ENCODE data around the gene C5.

C5 gene

GRCh38 chr9:120985819-120986222 is 64.3 kb downstream of the C5 start:
- H3K4me3 ChIP-seq (ENCODE audit: low read depth in 1 of 5, low read length in 5 of 5), result no peak overlapping the region
- H3K36me3 ChIP-seq (ENCODE audit: control insufficient read depth in 5 of 5, insufficient read depth in 5 of 5, low read length in 5 of 5), result peaks cover 0 to 8% (median 0%) of the 10 kb centered on the region in 5 donors
- H3K9ac ChIP-seq (ENCODE audit: low read length in 5 of 5), result no peak overlapping the region
- peaks cover 0 to 5% (median 0%) of the 10 kb centered on the region in 5 donors for H3K4me1 ChIP-seq (ENCODE audit: control insufficient read depth in 5 of 5, insufficient read depth in 5 of 5, low read length in 5 of 5)
- H3K9me3 ChIP-seq (ENCODE audit: control insufficient read depth in 5 of 5, low read length in 5 of 5), result no peaks in the 10 kb centered on the region
- H3K27ac ChIP-seq (ENCODE audit: low read depth, low read length), result no peak overlapping the region
- no peaks in the 10 kb centered on the region for H3K27me3 ChIP-seq (ENCODE audit: control insufficient read depth in 5 of 5, insufficient read depth in 4 of 5, low read length in 5 of 5)

GRCh38 chr9:120983259-120983837 is 66.7 kb downstream of the C5 start:
- H3K27me3 ChIP-seq (ENCODE audit: control insufficient read depth in 5 of 5, insufficient read depth in 4 of 5, low read length in 5 of 5), result no peaks in the 10 kb centered on the region
- H3K4me1 ChIP-seq (ENCODE audit: control insufficient read depth in 5 of 5, insufficient read depth in 5 of 5, low read length in 5 of 5), result peaks cover 0 to 5% (median 0%) of the 10 kb centered on the region in 5 donors
- peaks cover 0 to 6% (median 0%) of the 10 kb centered on the region in 5 donors for H3K36me3 ChIP-seq (ENCODE audit: control insufficient read depth in 5 of 5, insufficient read depth in 5 of 5, low read length in 5 of 5)
- no peaks in the 10 kb centered on the region for H3K9me3 ChIP-seq (ENCODE audit: control insufficient read depth in 5 of 5, low read length in 5 of 5)
- no peak overlapping the region for H3K9ac ChIP-seq (ENCODE audit: low read length in 5 of 5)
- H3K27ac ChIP-seq (ENCODE audit: low read depth, low read length), result no peak overlapping the region
- no peak overlapping the region for H3K4me3 ChIP-seq (ENCODE audit: low read depth in 1 of 5, low read length in 5 of 5)

GRCh38 chr9:120982836-120983235 is 67.2 kb downstream of the C5 start:
- H3K27ac ChIP-seq (ENCODE audit: low read depth, low read length), result no peak overlapping the region
- H3K9ac ChIP-seq (ENCODE audit: low read length in 5 of 5), result no peak overlapping the region
- H3K27me3 ChIP-seq (ENCODE audit: control insufficient read depth in 5 of 5, insufficient read depth in 4 of 5, low read length in 5 of 5), result no peaks in the 10 kb centered on the region
- peaks cover 0 to 6% (median 0%) of the 10 kb centered on the region in 5 donors for H3K36me3 ChIP-seq (ENCODE audit: control insufficient read depth in 5 of 5, insufficient read depth in 5 of 5, low read length in 5 of 5)
- no peaks in the 10 kb centered on the region for H3K9me3 ChIP-seq (ENCODE audit: control insufficient read depth in 5 of 5, low read length in 5 of 5)
- peaks cover 0 to 5% (median 0%) of the 10 kb centered on the region in 5 donors for H3K4me1 ChIP-seq (ENCODE audit: control insufficient read depth in 5 of 5, insufficient read depth in 5 of 5, low read length in 5 of 5)
- H3K4me3 ChIP-seq (ENCODE audit: low read depth in 1 of 5, low read length in 5 of 5), result no peak overlapping the region

GRCh38 chr9:120980951-120981350 is 69.1 kb downstream of the C5 start:
- Histone ChIP-seq H3K36me3 (ENCODE audit: control insufficient read depth in 5 of 5, insufficient read depth in 5 of 5, low read length in 5 of 5) (peaks cover 0 to 9% (median 0%) of the 10 kb centered on the region in 5 donors), H3K9ac (ENCODE audit: low read length in 5 of 5) (no peak overlapping the region)

GRCh38 chr9:120979797-120980196 is 70.3 kb downstream of the C5 start:
- no peak overlapping the region for H3K4me3 ChIP-seq (ENCODE audit: low read depth in 1 of 5, low read length in 5 of 5)
- no peaks in the 10 kb centered on the region for H3K27me3 ChIP-seq (ENCODE audit: control insufficient read depth in 5 of 5, insufficient read depth in 4 of 5, low read length in 5 of 5)
- no peak overlapping the region for H3K27ac ChIP-seq (ENCODE audit: low read depth, low read length)
- no peaks in the 10 kb centered on the region for H3K9me3 ChIP-seq (ENCODE audit: control insufficient read depth in 5 of 5, low read length in 5 of 5)
- peaks cover 0 to 11% (median 0%) of the 10 kb centered on the region in 5 donors for H3K36me3 ChIP-seq (ENCODE audit: control insufficient read depth in 5 of 5, insufficient read depth in 5 of 5, low read length in 5 of 5)
- H3K4me1 ChIP-seq (ENCODE audit: control insufficient read depth in 5 of 5, insufficient read depth in 5 of 5, low read length in 5 of 5), result no peaks in the 10 kb centered on the region
- H3K9ac ChIP-seq (ENCODE audit: low read length in 5 of 5), result no peak overlapping the region

More at GRCh38 chr9:120980951-120981350, 69.1 kb downstream of the C5 start:
- Histone ChIP-seq H3K27me3 (ENCODE audit: control insufficient read depth in 5 of 5, insufficient read depth in 4 of 5, low read length in 5 of 5) (no peaks in the 10 kb centered on the region), H3K9me3 (ENCODE audit: control insufficient read depth in 5 of 5, low read length in 5 of 5) (no peaks in the 10 kb centered on the region), H3K4me3 (ENCODE audit: low read depth in 1 of 5, low read length in 5 of 5) (no peak overlapping the region), H3K27ac (ENCODE audit: low read depth, low read length) (no peak overlapping the region), H3K4me1 (ENCODE audit: control insufficient read depth in 5 of 5, insufficient read depth in 5 of 5, low read length in 5 of 5) (peaks cover 0 to 5% (median 0%) of the 10 kb centered on the region in 5 donors)

- no peak overlapping the region for H3K27ac ChIP-seq (ENCODE audit: low read depth, low read length)
- no peak overlapping the region for H3K4me3 ChIP-seq (ENCODE audit: low read depth in 1 of 5, low read length in 5 of 5)
- H3K9me3 ChIP-seq (ENCODE audit: control insufficient read depth in 5 of 5, low read length in 5 of 5), result no peaks in the 10 kb centered on the region
- H3K9ac ChIP-seq (ENCODE audit: low read length in 5 of 5), result no peak overlapping the region
- H3K4me1 ChIP-seq (ENCODE audit: control insufficient read depth in 5 of 5, insufficient read depth in 5 of 5, low read length in 5 of 5), result no peaks in the 10 kb centered on the region
- peaks cover 0 to 11% (median 0%) of the 10 kb centered on the region in 5 donors for H3K36me3 ChIP-seq (ENCODE audit: control insufficient read depth in 5 of 5, insufficient read depth in 5 of 5, low read length in 5 of 5)
- no peaks in the 10 kb centered on the region for H3K27me3 ChIP-seq (ENCODE audit: control insufficient read depth in 5 of 5, insufficient read depth in 4 of 5, low read length in 5 of 5)
Measured at GRCh38 chr9:120978987-120979386, 71.1 kb downstream of the C5 start.

GRCh38 chr9:120977321-120977720 is 72.8 kb downstream of the C5 start:
- H3K4me3 ChIP-seq (ENCODE audit: low read depth in 1 of 5, low read length in 5 of 5), result no peak overlapping the region
- peaks cover 0 to 11% (median 0%) of the 10 kb centered on the region in 5 donors for H3K36me3 ChIP-seq (ENCODE audit: control insufficient read depth in 5 of 5, insufficient read depth in 5 of 5, low read length in 5 of 5)
- no peaks in the 10 kb centered on the region for H3K9me3 ChIP-seq (ENCODE audit: control insufficient read depth in 5 of 5, low read length in 5 of 5)
- H3K27ac ChIP-seq (ENCODE audit: low read depth, low read length), result no peak overlapping the region
- H3K27me3 ChIP-seq (ENCODE audit: control insufficient read depth in 5 of 5, insufficient read depth in 4 of 5, low read length in 5 of 5), result no peaks in the 10 kb centered on the region
- no peaks in the 10 kb centered on the region for H3K4me1 ChIP-seq (ENCODE audit: control insufficient read depth in 5 of 5, insufficient read depth in 5 of 5, low read length in 5 of 5)
- no peak overlapping the region for H3K9ac ChIP-seq (ENCODE audit: low read length in 5 of 5)

GRCh38 chr9:120974921-120975320 is 75.2 kb downstream of the C5 start:
- H3K27ac ChIP-seq (ENCODE audit: low read depth, low read length), result no peak overlapping the region
- H3K27me3 ChIP-seq (ENCODE audit: control insufficient read depth in 5 of 5, insufficient read depth in 4 of 5, low read length in 5 of 5), result no peaks in the 10 kb centered on the region
- no peaks in the 10 kb centered on the region for H3K9me3 ChIP-seq (ENCODE audit: control insufficient read depth in 5 of 5, low read length in 5 of 5)

GRCh38 chr9:120974181-120974580 is 75.9 kb downstream of the C5 start:
- no peak overlapping the region for H3K27ac ChIP-seq (ENCODE audit: low read depth, low read length)
- no peaks in the 10 kb centered on the region for H3K9me3 ChIP-seq (ENCODE audit: control insufficient read depth in 5 of 5, low read length in 5 of 5)
- H3K9ac ChIP-seq (ENCODE audit: low read length in 5 of 5), result no peak overlapping the region
- H3K4me3 ChIP-seq (ENCODE audit: low read depth in 1 of 5, low read length in 5 of 5), result no peak overlapping the region
- peaks cover 0 to 7% (median 0%) of the 10 kb centered on the region in 5 donors for H3K36me3 ChIP-seq (ENCODE audit: control insufficient read depth in 5 of 5, insufficient read depth in 5 of 5, low read length in 5 of 5)
- no peaks in the 10 kb centered on the region for H3K27me3 ChIP-seq (ENCODE audit: control insufficient read depth in 5 of 5, insufficient read depth in 4 of 5, low read length in 5 of 5)
- no peaks in the 10 kb centered on the region for H3K4me1 ChIP-seq (ENCODE audit: control insufficient read depth in 5 of 5, insufficient read depth in 5 of 5, low read length in 5 of 5)

More at GRCh38 chr9:120974921-120975320, 75.2 kb downstream of the C5 start:
- no peak overlapping the region for H3K9ac ChIP-seq (ENCODE audit: low read length in 5 of 5)
- H3K36me3 ChIP-seq (ENCODE audit: control insufficient read depth in 5 of 5, insufficient read depth in 5 of 5, low read length in 5 of 5), result peaks cover 0 to 9% (median 0%) of the 10 kb centered on the region in 5 donors
- H3K4me1 ChIP-seq (ENCODE audit: control insufficient read depth in 5 of 5, insufficient read depth in 5 of 5, low read length in 5 of 5), result no peaks in the 10 kb centered on the region
- no peak overlapping the region for H3K4me3 ChIP-seq (ENCODE audit: low read depth in 1 of 5, low read length in 5 of 5)

GRCh38 chr9:120971938-120972337 is 78.1 kb downstream of the C5 start:
- Histone ChIP-seq H3K36me3 (ENCODE audit: control insufficient read depth in 5 of 5, insufficient read depth in 5 of 5, low read length in 5 of 5) (peaks cover 0 to 7% (median 0%) of the 10 kb centered on the region in 5 donors), H3K9me3 (ENCODE audit: control insufficient read depth in 5 of 5, low read length in 5 of 5) (no peaks in the 10 kb centered on the region), H3K4me1 (ENCODE audit: control insufficient read depth in 5 of 5, insufficient read depth in 5 of 5, low read length in 5 of 5) (no peaks in the 10 kb centered on the region), H3K27me3 (ENCODE audit: control insufficient read depth in 5 of 5, insufficient read depth in 4 of 5, low read length in 5 of 5) (no peaks in the 10 kb centered on the region), H3K9ac (ENCODE audit: low read length in 5 of 5) (no peak overlapping the region), H3K4me3 (ENCODE audit: low read depth in 1 of 5, low read length in 5 of 5) (no peak overlapping the region), H3K27ac (ENCODE audit: low read depth, low read length) (no peak overlapping the region)

Measured in subcutaneous abdominal adipose tissue (tissue), 5 donors.